HL-60/S4 treated with retinoic acid at 250 ng/mL for 4 days and 3 days (cell line): ENCODE measurements around the gene ALDH1A3.
"Not testable (repeated sequence)": the region's sequence is repeated elsewhere in the genome, so short reads cannot be mapped to it uniquely, and the experiment has no call there.

ENCODE experiments used
- in situ Hi-C: fragments of 300-500 bp; cut with MboI; formaldehyde crosslinking; loops from 2 replicates; pipeline ENCODE4 v1.7.0; 2022; ENCODE audit warnings: low sequenced_read_pairs

ALDH1A3 gene

DNA sequence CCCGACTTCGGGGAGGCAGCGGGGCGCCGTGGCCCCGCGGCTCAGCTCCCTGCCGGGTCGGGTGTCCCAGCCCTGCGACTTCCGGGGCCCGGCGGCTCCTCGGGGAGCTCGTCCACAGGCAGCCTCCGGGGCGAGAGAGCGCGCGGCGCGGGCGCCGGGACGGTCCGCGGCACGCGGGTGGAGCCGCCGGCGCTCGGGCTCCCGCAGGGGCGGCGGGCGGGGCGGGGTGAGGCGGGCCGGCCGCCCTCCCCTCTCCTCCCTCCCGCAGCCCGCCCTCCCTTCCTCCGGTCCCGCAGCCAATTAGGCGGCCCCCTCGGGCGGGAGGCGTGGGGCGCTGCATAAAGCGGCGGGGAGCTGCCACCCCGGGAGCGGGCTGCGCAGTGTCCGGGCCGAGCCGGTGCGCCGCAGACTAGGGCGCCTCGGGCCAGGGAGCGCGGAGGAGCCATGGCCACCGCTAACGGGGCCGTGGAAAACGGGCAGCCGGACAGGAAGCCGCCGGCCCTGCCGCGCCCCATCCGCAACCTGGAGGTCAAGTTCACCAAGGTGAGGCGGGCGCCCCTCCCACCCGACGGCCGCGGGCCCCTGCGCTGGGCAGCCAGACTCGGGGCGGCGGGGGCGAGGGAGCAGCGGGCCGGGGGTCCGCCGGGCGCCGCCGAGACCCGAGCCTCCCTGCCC lies at the start of gene ALDH1A3:
ALDH1A3 (plus strand) TSS at position 368 of the 675 bp plus-strand sequence; CDS start at position 445, 77 bp downstream.
- in situ Hi-C loops = no loop called here

DNA sequence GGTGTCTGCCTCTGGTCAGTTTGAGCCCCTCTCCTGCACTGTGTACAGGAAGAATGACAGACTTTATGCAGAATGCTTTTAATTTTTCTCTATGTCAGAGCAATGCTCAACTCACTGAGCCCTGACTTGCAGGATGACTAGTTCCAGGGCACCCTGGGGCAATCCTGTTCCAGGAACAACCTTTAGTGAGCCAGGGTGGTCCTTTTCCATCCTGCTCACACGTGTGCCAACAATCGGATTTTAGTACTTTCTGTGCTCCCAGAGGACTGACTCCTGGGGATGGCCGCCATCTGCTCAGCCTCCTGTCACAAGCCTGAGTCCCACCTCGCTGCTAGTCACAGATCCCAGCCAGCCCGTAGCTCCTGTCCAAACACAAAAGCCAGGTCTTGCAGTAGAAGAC lies 48.2 kb upstream of the ALDH1A3 start:
- in situ Hi-C loops = no loop called here

DNA sequence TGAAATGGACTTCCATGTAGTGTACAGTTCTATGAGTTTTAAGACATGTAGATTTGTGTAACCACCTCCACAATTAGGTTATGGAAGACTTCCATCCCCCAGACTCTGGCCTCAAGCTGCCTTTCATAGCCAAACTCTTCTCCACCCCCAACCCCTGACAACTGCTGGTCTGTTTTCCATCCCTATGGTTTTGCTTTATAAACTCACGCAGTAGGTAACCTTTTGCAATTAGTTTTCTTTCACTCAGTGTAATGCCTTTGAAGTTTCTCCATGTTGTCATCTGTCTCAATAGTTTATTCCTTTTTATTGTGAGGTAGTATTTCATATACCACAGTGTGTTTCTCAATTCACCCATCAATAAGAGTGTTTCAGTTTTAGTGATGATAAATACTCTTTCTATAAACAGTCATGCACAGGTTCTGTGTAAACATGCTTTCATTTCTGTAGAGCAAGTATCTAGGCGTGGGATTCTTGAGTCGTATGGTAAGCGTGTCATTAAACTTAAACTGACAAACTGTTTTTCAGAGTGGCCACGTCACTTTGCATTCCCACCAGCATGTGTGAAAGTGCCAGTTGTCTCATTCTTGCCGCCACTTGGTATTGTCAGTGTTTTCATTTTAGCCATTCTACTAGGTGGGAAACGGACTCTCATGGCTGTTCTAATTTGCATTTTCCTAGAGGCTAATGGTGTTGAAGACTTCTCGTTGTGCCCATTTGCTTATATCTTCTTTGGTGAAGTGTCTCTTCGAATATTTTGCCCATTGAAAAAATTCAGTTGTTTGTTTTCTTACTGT lies 47.3 kb upstream of the ALDH1A3 start:
- in situ Hi-C loops = no loop called here

DNA sequence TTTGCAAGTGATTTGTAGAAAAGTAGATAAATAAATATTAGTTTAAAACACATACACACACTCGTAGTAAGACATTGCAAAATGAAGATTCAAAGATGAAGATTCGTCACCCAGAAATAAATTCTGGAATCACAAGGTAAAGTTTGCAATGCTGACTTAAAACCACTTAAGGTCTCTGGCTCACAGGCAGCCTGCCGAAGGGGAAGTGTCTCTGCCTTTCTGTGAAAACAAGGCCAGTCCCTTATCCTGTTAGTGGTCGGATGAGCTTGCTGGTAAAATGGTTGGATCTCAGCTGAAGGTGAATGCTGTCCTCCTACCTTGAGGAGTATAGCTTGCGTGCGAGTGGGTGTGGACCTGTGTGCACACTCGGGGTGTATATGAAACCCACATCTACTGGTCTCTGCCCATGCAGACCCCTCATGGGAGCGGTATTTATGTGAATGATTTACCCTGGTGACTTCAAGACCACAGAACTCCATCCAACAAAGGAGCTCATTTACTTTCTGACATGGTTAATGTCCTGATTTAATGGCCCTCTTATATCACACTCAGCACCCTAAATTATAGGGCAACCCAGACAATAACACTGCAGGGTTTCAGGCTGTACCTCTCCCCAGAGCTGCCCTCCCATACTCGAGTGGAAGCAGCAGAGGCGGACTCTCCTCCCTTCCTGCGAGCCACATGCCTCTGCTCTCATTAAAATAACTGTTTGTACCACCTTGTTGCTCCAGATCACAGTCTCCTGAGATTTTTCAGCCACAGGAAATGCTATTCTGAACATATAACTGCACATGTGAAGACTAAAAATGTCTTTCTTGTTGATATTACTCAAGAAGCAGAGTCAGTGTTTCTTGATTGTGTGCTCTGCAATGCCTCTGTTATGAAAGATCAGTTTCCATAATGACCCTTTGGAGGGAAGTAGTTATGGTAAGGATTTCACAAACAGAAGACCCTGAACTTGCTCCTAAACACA lies 45.9 kb upstream of the ALDH1A3 start:
- in situ Hi-C loops = no loop called here

DNA sequence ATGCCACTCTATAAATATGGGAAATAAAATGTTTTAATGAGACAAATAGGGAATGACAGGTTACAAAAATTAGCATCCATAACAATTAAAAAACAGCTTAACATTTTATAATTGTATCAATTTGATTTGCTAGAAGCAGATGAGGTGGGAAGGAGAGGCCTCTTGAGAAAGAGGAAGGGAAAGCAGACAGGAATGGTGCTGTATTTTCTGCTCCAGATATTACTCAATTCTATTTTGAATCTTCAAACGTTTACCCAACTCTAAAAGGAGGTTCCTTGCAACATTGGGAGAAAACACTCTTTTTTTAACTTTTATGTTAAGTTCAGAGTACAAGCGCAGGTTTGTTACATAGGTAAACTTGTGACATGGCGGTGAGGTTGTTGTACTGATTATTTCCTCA lies 44.9 kb upstream of the ALDH1A3 start:
- in situ Hi-C loops = no loop called here

DNA sequence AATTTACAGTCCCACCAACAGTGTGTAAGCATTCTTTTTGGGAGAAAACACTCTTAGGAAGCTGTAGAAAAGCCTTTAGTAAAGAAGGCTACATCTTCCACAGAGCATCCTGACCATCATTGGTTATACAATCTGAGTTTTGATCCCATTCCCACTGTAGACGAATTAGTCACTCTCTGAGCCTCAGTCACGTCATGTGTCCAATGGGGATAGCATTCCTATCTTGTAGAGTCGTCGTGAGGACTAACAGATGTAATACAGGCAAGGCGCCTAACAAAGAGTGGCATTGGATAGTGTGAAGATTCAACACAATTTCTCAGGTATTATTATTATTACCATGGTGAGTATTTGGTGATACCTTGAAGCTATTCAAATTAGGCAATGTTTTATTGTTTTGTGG lies 44.0 kb upstream of the ALDH1A3 start:
- in situ Hi-C loops = no loop called here

DNA sequence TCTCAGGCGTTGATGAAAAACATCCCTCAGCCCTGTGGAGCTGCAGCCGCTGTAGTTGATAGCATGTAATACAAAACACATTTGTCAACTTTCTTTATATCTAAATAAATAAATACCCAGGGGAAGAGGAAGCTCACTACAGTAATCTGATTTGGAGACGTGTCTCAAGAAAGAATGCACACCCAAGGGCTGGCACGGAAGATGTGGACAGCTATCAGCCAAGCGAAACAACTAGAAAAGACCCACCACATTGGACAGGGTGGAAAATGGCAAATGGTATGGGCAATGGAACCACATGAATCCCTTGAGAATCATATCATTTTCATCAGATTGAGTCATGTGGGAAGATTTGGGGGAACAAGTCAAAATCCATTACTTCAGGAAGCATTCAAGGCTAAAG lies 43.1 kb upstream of the ALDH1A3 start:
- in situ Hi-C loops = no loop called here

DNA sequence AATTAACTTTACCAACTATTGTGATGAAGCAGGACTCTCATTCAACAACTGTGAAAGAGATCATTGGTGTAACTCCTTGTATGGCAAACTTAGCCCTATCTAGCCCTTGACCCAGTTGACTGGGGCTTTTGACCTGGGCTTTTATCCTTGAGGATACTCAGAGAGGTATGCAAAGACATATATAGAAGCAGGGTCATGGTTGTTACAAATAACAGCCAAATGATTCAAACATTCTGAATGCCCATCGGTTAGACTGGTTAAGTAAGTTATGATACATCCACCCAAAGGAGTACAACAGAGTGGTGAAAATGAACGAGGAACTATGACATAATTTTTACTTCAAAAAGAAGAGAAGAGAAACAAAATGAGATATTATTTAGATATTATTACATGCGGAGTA lies 38.2 kb upstream of the ALDH1A3 start:
- in situ Hi-C loops = no loop called here

DNA sequence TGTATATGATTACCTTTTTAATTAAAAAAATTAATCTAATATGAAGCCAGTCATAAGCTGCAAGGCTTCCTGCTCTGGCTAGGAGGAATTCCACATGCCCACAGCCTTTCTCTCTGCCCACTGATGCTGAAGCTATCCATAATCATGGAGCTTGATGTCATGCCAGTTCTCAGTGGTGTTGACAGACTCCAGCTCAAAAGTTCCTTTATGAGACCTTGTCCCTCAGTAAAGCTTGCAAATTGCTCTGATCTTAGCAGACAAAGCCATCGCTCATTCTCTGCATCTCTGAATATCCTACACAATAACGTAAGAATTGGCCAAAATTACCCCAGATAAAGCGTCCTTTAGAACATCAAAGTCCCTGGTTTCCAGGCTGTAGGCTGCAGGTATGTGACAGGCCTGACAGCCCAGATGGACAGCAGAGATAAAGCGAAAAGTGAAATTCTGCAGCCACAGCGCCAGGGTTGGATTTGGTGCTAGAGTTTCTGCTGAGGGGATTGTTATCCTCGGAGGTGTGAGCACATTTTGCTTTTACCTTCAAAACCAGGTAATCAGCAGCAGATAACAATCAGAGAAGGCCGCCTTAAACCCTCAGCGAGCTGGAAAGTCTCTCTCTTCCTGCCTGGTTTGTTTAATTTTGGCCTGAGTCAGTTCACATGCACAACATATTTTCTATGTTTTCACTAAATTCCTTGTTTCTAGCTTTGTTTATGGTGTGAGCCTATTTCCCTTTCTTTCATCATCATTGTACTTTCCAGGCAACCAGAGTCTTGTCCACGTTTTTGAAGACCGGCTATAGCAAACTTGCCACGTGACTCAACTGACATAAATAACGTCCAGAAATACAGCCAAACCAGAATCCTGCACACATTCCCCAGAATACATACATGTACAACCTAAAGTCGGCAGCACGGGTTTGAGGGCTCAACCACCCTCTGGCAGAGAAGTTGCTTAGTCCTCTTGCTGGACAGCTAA lies 36.6 kb upstream of the ALDH1A3 start:
- in situ Hi-C loops = no loop called here

DNA sequence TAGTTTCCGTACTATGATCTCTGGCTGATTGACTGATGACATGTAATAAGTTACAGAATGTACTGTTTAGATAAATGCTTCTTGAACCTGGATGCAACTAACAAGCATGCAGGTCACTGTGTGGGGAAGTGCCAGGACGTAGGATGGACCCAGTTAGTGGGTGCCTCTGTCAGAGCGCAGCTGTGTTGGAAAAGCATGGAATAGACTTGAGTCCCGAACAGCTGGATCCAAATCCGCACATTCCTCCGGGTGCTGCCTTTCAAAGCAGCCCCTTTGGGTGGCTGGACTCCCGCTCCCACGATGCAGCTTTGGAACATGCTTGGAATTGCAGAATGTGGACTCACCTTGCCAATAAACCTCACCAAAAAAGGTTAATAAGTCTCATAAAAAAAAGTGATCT lies 35.5 kb upstream of the ALDH1A3 start:
- in situ Hi-C loops = no loop called here

DNA sequence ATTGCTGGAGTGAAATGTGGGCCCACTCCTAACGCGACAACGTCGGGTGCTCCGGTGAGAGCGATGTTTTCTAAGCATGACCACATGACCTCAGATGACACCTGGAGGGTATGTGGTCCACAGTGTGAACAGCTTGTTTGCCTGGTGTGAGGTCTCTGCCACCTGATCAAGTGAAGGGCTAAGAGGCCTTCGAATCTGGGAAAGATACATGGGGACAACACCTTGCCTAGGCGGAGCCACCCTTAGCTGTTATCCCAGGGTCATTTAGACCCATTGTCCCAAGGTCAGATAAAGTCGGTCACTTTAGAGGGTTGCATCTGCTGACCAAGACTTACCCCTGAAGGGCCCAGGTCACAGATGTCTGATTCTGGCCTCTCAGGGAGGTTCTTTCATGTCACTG lies 34.9 kb upstream of the ALDH1A3 start:
- in situ Hi-C loops = no loop called here

DNA sequence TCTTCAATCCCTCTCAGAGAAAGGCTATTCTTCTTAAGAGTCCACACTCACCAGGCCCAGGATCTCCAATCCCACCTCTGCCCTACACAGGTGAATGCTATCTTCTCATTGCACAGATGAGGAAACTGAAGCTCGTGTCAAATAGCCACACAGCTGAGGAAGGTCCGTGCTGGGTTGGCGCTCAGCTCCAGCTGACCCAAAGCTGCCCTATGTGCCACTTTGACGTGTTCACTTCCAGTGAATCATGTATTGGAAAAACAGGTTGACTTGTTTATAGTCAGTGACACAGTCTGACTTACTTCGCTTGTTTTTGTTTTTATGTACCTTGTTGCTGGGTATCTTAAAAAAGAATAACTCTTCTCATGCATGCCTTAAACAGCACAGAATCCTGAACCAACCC lies 32.4 kb upstream of the ALDH1A3 start:
- in situ Hi-C loops = no loop called here

DNA sequence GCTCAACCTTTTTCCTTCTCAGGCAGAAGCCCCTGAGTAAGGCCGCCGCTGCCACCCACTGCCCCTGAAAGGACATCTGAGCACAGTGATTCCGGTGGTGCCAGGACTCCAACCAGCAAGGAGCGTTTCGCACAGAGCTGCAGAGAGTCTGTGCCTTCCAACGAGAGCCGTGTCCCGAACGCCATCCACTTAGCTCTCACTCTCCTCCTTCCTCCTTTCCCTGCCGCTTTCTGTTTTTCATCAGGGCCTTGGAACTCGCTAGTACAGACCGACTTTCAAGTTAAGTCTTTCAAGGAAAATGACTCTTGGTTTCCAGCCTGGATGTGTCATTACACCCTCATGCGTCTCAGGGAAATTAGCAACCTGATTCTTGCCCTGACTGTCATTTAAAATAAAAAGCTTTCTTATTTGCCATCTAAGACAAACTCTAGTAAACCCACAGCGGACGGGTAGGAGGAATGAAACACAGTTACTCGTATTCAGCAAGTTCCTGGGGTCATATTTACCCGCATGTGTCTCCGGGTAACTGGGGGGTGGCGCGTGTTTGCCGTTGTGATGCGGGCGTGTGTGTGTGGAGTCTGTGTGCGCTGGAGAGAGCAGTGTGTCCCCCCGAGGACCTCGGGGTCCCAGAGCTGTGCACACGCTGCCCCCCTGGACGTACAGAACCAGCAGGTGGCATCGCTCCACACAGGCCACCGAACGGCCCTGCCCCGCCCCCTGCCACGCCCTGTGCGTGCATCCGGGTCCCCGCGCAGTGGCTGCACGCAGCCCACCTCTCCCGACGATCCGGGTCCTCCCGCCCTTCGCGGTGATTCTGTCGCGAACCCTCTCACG lies 30.4 kb upstream of the ALDH1A3 start:
- in situ Hi-C loops = no loop called here

DNA sequence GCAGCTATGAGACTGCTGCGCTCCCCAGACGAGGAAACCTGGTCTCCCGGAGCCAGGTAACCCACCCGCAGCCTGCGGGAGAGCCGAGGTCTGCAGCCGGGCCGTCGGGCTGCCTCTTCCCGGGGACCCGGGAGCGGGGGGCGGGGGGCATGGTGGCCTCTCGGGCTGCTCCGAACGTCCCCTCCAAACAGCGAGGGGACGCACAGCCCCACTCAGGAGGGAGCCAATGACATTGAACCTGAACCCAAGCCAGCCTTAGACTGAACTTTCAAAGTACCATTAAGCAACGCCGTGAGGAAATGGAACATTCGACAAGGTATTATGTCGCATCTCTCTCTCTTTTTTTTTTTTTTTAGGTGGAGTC lies 29.8 kb upstream of the ALDH1A3 start:
- in situ Hi-C loops = no loop called here

DNA sequence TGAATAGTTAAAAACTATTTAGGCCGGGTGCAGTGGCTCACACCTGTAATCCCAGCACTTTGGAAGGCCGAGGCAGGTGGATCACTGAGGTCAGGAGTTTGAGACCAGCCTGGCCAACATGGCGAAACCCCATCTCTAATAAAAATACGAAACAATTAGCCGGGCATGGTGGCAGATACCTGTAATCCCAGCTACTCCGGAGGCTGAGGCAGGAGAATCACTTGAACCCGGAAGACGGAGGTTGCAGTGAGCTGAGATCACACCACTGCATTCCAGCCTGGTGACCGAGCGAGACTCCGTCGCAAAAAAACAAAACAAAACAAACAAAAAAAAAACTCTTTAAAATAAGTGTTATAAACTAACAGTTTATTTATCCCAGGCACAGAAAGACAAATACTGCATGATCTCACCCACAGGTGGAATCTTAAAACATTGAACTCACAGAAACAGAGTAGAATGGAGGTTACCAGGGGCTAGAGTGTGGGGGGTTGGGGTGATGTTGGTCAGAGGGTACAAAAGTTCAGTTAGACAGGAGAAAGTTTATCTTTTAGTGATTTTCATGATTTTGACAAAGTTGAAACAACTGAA lies 28.1 kb upstream of the ALDH1A3 start:
- in situ Hi-C loops = not testable (repeated sequence)

DNA sequence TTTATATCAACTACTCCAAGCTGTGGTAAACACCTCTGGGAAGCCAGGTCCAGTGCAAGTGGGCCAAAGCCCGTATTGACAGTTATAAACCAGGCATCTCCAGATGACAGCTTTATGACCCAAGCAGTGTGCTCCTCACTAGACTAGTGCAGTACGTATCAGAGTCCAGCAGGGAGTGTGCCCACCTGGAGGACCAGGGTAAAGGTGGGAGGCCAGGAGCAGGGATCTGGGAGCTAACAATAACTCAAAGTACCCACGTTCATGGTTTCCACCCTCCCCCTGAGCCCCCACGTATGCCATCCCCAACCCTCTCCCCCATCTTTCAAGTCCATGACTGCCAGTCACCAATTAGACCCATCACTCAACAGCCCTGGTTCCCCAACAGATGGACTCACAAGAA lies 27.0 kb upstream of the ALDH1A3 start:
- in situ Hi-C loops = no loop called here

DNA sequence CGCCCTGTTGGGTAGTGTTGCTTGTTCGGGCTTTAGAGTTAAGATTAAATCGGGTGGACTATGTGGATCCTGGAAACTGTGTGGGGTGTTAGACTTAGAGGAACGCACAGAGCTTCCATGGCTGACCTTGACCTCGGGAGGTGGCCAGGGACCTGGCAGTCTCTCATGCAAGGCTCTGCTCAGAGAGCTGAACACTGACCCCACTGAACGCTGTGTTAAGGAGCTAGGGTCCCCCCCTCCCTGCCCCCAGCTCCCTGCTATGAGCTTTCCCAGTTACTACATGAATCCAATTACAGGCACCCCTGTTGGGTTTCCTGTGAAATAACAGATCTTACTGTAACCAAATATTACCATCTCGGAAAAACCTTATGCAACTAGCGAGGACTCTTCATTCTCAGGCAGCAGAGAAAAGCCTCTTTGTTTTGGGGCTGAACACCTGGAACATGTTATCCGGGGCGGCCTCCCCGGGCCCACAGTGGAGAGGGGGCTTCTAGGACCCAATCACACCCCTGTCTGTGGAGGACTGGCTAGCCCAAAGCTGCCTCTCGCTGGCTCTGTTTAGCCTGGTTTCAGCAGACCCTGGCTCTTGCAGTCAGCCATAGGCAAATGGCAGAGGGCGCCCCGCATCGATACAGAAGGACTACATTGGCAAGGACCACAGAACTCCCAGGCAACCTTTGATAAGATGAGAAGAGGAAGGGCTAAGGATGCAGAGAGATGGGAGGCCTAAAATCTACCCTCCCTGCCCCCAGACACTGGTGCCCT lies 25.8 kb upstream of the ALDH1A3 start:
- in situ Hi-C loops = no loop called here

DNA sequence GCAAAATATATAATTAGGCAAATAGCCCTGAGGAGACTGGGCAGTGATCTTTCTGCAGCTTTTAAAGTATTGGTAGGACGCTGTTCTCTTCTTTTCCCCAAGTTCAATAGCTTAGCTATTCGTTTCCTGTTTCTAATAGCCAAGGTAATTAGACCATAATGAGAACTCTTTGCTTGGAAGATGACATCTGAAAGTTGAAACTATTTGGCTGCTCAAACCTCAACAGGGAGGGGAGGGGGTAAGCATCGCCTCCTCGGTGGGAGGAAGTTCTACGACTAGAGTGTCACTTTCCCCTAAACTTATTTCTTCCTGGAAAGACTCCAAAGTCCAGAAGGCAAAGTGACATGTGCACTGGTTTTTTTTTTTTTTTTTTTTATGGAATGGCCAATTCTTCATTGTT lies 22.8 kb upstream of the ALDH1A3 start:
- in situ Hi-C loops = no loop called here
